Testis (tissue), 2 donors: Measurements from ENCODE around the gene BNIPL.

Experiments used
- CTCF ChIP-seq, 3 experiments: fragments of 450-650 bp in 2 of 3; fragments of 200-600 bp in 1 of 3; sonication (generic) in 1 of 3; IDR thresholded peaks; one replicate each; pipeline ENCODE4 v1.5.1; 2016 to 2019; ENCODE audit warnings: antibody characterized with exemption in 3 of 3, mild to moderate bottlenecking in 2 of 3, moderate library complexity in 1 of 3
- POLR2A ChIP-seq: fragments of 450-650 bp; IDR thresholded peaks from one replicate; pipeline ENCODE4 v1.6.1; 2017; ENCODE audit warnings: antibody characterized with exemption, mild to moderate bottlenecking, moderate library complexity

- no peak for TF ChIP-seq CTCF (IDR thresholded peaks at IDR 0.05)
- no peak for TF ChIP-seq POLR2A
Observed at GRCh38 chr1:151002611-151003010, 33.8 kb upstream of the BNIPL start.
